ENCODE data around the gene PITX1.

- TF ChIP-seq CTCF (conservative IDR thresholded peaks at IDR 0.05) (no peak), ZFX (IDR thresholded peaks at IDR 0.05) (no peak)
Measured at GRCh38 chr5:135079099-135079681, 45.2 kb upstream of the PITX1 start.
